Activated CD8-positive, alpha-beta memory T cell treated with anti-CD3 and anti-CD28 coated beads, Interleukin-2, amount 50 U/mL, for 24 hours (primary cell): ENCODE measurements around the gene TGFBR3L.
"Not testable (repeated sequence)": the region's sequence is repeated elsewhere in the genome, so short reads cannot be mapped to it uniquely, and the experiment has no call there.

ENCODE experiments used
- DNase-seq: peaks from one replicate; pipeline ENCODE4 v3.0.0-alpha.2; 2020; ENCODE audit errors: extremely low read depth

TGFBR3L gene

GRCh38 chr19:7879836-7880235, 34.8 kb upstream of the TGFBR3L start:
- DNase-seq, result no peak

DNA sequence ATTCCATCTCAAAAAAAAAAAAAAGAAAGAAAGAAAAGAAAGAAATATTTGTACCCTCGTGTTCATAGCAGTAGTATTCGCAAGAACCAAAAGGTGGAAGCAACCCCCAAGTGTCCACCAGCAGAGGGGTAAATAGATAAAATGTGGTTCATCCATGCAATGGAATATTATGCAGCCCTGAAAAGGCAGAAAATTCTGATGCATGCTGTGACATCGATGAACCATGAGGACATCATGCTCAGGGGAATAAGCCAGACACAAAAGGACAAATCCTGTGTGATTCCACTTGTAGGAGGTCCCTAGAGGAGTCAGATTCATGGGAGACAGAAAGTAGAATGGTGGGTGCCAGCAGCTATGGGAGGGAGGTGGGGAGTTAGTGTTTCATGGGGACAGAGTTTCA, 32.7 kb upstream of the TGFBR3L start:
- no peak for DNase-seq

GRCh38 chr19:7883105-7883504, 31.5 kb upstream of the TGFBR3L start:
- no peak for DNase-seq

DNA sequence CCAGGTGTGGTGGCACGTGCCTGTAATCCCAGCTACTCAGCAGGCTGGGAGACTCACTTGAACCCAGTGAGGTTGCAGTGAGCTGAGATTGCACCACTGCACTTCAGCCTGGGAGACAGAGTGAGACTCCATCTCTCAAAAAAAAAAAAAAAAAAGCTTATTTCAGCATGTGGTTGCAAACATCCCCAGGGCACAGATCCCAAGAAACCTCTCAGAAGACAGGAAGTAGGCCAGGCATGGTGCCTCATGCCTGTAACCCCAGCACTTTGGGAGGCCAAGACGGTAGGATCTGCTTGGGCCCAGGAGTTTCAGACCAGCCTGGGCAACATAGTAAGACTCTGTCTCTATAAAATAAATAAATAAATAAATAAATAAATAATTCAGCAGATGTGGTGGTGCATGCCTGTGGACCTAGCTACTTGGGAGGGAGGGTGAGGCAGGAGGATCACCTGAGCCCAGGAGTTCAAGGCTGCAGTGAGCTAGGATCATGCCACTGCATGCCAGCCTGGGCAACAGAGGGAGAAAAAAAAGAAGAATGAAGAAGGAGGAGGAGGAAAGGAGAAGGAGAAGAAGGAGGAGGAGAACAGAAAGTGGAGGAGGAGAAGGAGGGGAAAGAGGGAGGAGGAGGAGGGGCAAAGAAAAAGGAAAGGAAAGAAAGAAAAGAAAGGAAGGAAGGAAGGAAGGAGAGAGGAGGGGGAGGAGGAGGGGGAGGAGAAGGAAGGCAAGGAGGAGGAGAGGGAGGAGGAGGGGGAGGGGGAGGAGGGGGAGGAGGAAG, 30.6 kb upstream of the TGFBR3L start:
- DNase-seq, result no peak

DNA sequence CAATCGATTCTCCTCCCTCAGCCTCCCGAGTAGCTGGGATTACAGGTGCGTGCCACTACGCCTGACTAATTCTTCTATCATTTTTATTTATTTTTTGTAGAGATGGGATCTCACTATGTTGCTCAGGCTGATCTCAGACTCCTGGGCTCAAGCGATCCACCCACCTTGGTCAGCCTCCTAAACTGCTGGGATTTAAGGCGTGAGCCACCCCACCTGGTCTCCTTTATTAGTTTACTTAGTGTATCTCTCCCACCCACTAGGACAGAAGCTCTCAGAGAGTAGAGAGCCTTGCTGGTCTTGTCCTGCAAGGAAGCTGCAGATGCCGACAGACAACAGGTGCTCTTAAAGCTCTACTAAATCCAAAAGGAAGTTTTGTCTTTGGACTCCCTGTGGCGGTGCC, 28.8 kb upstream of the TGFBR3L start:
- no peak for DNase-seq

- no peak for DNase-seq
Observed at GRCh38 chr19:7887408-7888144, 27.1 kb upstream of the TGFBR3L start.

DNA sequence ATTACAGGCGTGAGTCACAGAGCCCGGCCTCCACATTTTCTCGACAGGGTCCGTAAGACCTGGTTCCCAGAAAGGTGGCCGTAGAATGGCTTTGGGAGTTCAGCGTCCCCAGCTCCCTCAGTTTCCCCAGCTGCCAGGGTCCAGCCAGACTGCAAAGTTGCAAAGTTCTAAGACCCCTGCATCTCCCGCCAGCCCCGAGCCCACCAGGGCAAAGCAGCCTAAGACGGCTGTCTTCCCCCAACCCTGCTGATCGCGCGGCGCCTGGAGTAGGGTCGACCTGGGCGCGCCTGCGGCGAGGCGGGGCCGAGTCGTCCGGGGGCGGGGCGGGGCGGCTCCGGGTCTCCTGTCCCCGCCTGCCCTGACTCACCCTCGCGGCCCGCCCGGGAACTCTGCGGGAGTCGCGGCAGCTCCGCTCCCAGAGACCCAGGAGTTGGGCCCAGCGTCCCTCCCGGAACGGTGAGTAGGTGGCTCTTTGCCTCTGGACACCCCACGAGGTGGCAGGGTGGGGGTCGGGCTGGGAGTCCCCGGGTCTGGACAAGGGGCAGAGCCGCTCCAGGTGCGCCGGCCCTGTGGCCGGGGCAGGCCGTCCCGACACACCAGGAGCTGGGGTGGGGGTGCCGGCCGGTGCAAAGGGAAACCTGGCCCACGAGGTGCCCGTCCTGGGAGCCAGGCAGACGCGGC, 26.3 kb upstream of the TGFBR3L start, which contains the start of gene LRRC8E:
LRRC8E (plus strand) TSS at position 366 of the 681 bp plus-strand sequence. CDS start 7,094 bp downstream, outside the sequence.
- DNase-seq, result no peak

- no peak for DNase-seq
Observed at GRCh38 chr19:7888826-7889217, 25.8 kb upstream of the TGFBR3L start.

DNA sequence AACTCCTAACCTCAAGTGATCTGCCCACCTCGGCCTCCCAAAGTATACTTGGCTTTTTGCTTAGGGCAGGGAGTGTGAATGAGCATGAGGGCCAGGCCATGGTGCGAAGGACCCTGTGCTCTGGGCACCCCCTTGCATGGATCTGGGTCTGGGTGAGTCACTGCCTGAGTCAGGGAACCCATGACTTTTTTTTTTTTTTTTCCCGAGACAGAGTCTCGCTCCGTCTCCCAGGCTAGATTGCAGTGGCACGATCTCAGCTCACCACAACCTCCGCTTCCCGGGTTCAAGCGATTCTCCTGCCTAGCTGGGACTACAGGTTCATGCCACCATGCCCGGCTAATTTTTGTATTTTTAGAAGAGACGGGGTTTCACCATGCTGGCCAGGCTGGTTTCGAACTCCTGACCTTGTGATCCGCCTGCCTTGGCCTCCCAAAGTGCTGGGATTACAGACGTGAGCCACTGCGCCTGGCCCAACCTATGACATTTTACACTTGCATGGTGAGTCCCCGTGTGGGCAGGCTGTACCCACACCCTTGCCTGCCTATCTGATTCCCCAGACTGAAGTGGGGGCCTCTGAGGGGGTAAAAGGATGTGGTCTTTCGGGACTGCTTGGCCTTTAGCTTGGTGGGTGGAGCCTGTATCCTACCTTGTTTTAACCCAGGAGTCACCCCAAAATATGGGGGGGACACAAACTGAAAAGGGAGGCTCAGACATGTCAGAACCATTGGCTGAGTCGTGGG, 21.1 kb upstream of the TGFBR3L start:
- not testable (repeated sequence) for DNase-seq

- no peak for DNase-seq
Observed at GRCh38 chr19:7894612-7895309, 19.9 kb upstream of the TGFBR3L start.

DNA sequence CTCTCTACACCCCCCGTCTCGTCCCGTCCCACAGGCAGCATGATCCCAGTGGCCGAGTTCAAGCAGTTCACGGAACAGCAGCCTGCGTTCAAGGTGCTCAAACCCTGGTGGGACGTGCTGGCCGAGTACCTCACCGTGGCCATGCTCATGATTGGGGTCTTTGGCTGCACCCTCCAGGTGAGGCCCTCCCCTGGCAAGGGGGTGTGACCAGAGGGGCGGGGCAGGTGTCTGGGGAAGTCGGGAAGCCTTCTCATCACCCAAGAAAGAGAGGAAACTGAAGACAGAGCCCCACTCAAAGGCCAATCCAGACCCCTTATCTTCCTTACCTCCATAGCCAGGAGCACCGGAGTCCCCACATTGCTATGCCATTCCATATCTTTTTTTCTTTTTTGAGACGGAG, 19.1 kb upstream of the TGFBR3L start:
- no peak for DNase-seq

DNA sequence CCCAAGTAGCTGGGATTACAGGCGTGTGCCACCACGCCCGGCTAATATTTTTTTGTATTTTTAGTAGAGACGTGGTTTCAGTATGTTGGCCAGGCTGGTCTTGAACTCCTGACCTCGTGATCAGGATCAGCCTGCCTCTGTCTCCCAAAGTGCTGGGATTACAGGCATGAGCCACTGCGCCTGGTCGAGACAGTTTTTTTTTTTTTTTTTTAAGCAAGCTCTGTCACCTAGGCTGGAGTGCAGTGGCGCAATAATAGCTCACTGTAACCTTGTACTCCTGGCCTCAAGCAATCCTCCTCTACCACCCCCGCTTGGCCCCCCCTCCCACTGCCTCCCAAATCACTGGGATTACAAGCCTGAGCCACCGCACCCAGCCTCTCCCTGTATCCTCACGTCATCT, 17.3 kb upstream of the TGFBR3L start:
- DNase-seq, result no peak

DNA sequence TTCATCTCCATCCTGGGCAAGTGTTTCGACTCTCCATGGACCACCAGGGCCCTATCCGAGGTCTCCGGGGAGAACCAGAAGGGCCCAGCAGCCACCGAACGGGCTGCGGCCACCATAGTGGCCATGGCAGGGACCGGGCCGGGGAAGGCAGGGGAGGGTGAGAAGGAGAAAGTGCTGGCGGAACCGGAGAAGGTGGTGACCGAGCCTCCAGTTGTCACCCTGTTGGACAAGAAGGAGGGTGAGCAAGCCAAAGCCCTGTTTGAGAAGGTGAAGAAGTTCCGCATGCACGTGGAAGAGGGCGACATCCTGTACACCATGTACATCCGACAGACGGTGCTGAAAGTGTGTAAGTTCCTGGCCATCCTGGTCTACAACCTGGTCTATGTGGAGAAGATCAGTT, 15.7 kb upstream of the TGFBR3L start:
- no peak for DNase-seq

GRCh38 chr19:7899751-7900378, 14.8 kb upstream of the TGFBR3L start:
- DNase-seq, result no peak

DNA sequence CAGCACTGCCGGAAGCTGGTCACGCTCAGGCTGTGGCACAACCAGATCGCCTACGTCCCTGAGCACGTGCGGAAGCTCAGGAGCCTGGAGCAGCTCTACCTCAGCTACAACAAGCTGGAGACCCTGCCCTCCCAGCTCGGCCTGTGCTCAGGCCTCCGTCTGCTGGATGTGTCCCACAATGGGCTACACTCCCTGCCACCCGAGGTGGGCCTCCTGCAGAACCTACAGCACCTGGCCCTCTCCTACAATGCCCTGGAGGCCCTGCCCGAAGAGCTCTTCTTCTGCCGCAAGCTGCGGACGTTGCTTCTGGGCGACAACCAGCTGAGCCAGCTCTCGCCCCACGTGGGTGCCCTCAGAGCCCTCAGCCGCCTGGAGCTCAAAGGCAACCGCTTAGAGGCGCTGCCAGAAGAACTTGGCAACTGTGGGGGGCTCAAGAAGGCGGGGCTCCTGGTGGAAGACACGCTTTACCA, 14.2 kb upstream of the TGFBR3L start:
- DNase-seq, result no peak

- no peak for DNase-seq
Observed at GRCh38 chr19:7900931-7901330, 13.7 kb upstream of the TGFBR3L start.

DNA sequence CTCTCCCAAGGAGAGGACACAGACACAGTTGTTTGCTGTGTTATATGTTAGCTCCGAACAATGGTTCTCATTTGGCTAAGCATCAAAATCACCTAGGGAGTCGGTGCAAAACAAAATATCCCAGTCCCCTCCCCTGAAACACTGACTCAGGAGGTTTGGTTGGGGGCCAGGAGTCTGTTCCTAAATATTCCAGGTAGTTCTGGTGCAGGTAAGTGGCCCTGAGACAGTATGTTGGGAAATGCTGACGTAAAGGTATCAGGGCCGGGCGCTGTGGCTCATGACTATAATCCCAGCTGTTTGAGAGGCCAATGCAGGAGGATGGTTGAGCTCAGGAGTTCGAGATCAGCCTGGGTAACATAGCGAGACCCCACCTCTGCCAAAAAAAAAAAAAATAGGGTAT, 13.3 kb upstream of the TGFBR3L start:
- no peak for DNase-seq

DNA sequence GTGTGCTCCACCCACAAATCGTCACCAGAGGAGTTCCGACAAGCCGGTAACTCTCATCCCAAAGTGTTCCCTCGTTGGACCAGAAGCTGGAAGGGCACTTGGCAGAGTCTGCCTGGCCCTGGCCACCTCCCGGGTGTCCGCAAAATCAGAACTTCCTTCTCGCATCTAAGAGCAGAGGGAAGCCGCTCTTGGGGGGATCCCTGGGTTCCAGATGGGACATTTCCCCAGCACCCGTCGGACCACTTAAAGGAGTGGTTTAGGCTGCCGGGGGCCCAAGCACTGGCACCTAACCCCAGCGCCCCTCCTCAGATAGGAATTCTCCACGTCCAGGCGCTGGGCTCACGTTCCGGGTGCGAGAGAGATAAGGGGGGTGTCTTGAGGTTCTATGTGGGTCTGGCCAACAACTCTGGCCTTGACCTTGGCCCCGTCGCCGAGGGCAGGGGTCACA, 11.8 kb upstream of the TGFBR3L start:
- no peak for DNase-seq

DNA sequence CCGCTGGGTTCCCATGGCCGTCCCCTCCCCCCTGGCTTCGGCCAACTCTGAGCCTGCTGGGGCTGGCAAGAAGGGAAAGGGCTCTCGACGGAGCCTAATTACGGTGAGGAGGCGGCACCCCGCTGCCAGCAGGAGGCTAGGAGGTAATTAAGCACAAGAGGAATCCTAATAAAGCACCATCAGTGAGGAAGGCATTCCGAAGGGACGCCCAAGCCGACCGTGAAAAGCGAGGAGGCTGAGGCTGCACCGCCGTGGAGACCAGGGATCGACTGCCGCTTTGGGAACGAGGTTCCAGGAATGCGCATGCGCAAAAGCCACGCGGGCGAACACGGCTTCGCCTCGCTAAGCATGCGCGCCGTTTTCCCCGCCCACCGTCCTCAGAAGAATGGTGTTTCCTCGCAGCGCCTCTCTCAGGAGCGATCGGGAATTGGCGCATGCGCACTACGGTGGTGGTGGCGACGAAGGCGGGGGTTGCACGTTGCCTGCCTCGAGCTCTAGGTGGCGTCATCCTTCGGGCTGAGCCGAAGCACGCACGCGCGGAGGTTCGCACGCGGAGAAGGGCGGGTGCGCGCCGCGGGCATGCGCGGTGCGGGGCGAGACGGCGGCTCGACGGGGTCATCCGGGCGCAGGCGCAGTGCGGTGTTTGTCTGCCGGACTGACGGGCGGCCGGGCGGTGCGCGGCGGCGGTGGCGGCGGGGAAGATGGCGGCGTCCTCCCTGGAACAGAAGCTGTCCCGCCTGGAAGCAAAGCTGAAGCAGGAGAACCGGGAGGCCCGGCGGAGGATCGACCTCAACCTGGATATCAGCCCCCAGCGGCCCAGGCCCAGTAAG, 11.2 kb upstream of the TGFBR3L start, which contains the start of gene MAP2K7:
MAP2K7 (plus strand) TSS at position 634 of the 830 bp plus-strand sequence; CDS start at position 702, 68 bp downstream.
- peak; percentile 100 for DNase-seq
